SIG-M5 (cell line): Measurements from ENCODE around the gene GABRB1.
A peak's percentile ranks its signal among the peaks of the same experiment; 100 is the strongest.

Source experiments
- DNase-seq: peaks from one replicate; lab custom pipeline; 2025; lab: John Stamatoyannopoulos, UW

The GABRB1 gene

DNA sequence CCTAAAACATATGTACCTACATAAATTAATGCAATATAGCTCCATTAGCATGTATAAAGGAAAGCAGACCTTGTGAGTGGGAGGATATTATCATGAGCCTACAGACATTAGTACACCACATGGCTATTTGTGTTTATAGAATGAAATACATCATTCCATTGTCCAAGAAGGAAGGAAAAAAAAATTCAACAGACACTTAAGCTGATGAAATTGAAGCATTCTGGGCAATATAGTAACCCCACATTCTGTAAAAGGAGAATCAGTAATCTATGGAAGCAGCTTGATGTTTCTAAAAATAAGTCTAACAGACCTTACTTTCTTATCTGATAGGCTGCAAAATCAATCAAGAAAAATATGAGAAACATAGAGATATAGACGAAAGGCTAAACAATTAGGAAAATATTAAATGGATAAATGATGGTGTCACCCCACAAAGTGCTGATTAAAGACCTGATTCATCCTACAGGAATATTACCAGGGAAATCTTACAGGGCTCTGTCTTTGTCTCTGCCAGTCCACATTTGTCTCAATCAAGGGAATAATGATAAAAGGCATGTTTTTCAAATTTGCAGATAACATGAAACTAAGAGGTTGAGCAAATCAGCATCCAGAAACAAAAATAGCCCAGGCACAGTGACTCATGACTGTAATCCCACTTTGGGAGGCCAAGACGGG, 355.3 kb downstream of the GABRB1 start:
- no peak for DNase-seq

DNA sequence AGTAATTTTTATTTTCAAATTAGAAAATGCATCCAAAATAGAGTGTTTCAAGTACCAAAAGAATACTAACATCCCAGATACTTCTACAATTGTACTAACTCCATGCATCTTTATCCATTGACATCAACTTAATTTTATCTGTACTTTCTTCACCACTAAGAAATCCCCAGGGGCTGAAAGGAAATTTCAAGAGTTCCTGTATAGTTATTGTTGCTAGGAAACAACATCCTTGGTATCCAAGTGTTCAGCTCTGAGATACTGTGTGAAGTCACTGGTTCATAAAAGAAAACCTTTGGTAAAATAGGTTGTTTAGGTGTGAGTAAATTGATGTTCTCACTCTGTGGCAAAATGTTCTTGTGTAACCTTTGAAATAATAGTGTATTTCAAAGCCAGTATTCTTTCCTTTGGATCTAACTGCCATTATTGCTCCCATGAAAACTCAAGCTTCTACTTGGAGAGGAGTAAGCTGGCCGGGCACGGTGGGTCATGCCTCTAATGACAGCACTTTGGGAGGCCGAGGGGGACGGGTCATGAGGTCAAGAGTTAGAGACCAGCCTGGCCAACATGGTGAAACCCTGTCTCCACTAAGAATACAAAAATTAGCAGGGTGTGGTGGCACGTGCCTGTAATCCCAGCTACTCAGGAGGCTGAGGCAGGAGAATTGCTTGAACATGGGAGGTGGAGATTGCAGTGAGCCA, 359.2 kb downstream of the GABRB1 start:
- no peak for DNase-seq

DNA sequence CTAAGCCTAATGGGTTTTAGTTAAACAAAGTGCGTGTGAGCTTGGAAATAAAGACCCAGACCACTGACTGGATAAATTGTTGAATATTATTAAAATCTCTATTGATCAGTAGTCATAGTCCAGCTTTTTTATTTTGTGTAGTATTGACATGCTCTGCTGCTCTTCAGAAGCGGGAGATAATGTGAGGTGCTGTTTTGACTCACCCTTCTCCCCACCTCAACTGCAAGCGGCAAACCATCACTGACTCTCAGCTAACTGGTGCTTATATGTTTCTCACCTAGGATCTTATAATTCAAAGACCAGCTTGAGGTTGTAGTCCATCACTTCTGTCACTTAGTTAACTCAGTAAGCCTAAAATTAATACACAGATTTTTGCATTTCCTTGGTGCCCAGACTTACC, 359.9 kb downstream of the GABRB1 start:
- DNase-seq: no peak

- no peak for DNase-seq
Observed at GRCh38 chr4:47406408-47406807, 375.0 kb downstream of the GABRB1 start.

- no peak for DNase-seq
Observed at GRCh38 chr4:47410271-47410670, 378.9 kb downstream of the GABRB1 start.

DNA sequence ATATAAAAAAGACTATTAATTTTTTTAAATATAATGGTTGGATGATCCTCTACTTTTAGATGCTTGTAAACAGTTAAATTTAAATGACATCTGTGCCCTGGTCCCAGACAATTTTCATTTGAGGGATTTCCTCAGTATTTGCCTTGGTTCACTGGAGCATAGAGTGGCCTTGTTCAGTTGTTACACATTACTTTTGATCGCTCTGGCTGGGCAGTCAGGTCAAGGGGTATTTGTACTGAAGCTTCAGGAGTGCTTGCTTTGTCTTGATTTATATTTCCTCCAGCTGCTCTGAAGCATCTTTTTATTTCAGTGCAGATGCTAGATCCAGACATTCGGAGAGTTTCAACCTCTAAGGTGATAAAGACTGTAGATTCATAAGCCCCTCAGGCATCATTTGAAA, 382.2 kb downstream of the GABRB1 start:
- DNase-seq: no peak

DNA sequence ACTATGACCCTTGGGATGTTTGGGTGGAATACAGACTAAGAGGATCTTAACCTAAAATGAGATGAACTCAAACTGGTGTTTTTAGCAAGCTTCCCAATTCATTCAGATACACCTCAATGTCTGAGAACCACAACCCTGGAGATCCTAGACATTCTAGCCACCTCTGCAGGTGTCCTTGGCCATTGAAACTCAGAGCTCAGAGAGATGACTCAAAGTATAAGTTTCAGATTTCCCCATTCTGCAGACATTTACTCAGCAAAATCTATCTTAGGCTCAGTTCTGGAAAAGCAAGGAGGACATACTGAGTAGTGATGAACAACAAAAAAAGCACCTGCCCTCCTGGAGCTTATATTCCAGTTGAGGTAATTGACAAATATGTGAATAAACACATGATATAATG, 384.4 kb downstream of the GABRB1 start:
- DNase-seq: no peak

- DNase-seq: no peak
Observed at GRCh38 chr4:47418147-47418546, 386.8 kb downstream of the GABRB1 start.

GRCh38 chr4:47419296-47419695, 387.9 kb downstream of the GABRB1 start:
- no peak for DNase-seq

DNA sequence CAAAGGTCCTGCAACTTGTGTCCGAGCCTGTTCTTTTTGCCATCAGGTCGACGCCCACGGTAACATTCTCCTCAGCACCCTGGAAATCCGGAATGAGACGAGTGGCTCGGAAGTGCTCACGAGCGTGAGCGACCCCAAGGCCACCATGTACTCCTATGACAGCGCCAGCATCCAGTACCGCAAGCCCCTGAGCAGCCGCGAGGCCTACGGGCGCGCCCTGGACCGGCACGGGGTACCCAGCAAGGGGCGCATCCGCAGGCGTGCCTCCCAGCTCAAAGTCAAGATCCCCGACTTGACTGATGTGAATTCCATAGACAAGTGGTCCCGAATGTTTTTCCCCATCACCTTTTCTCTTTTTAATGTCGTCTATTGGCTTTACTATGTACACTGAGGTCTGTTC, 394.3 kb downstream of the GABRB1 start:
- DNase-seq: no peak

GRCh38 chr4:47427935-47428334, 396.6 kb downstream of the GABRB1 start:
- DNase-seq: no peak

DNA sequence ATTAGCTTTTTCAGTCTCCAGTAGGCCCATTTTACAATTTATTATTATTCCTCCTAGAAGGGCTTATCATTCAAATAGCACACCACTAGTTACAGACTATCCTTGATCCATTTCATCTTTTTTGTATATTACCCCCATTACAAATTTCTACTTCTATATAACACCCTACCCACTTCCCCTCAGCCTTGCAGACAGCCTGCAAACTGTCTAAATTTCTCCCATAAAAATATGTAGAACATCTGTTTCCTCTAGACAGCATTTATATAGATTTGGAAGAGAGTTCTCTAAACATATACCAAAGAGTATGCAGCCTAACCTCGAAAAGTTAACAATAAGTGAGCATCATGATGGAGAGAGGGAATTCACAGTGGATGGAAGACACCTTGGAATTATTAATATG, 401.4 kb downstream of the GABRB1 start:
- no peak for DNase-seq

- no peak for DNase-seq
Observed at GRCh38 chr4:47434931-47435330, 403.6 kb downstream of the GABRB1 start.

DNA sequence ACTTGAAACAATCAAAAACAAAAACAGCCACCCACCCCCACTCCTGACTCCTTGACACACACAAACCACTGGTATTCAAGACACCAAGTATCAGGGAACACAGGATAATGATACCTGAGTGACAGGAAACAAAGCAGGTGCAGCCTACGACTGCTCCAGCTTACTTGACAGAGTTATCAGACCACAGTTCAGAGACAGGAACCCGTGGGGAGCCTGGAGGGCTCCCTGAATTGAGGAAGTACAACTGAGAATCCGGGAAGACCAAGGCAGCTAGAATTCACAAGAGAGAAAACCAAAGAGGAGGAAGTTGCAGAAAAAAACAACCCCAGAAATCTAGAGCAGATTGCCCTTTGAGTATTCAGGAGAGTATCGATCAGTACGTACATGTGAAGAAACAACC, 411.6 kb downstream of the GABRB1 start:
- DNase-seq: peak; percentile 15

GRCh38 chr4:47444031-47444430, 412.7 kb downstream of the GABRB1 start:
- no peak for DNase-seq

DNA sequence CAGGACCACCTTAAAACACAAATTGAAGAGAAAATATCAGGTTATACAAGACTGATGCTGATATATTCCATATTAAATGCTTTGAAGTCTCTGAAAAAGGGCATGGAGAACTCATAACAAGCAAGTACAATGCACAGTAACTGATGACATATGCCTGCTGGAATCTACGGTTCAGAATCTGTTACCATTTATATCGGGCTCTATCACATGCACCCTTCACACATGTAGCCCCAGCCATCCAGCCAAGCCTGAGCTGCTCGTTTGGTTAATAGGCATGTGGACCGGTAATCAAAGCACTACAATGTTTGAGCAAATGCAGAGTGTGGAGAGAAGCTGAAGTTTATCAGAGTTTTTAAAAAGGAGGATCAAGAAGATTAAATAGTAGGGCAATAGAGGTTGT, 420.3 kb downstream of the GABRB1 start:
- no peak for DNase-seq

- DNase-seq: no peak
Observed at GRCh38 chr4:47462799-47463234, 431.4 kb downstream of the GABRB1 start.

- DNase-seq: peak; percentile 63
Observed at GRCh38 chr4:47463235-47463956, 432.0 kb downstream of the GABRB1 start, which contains the start of gene COMMD8. COMMD8 (minus strand) TSS chr4:47463702; CDS start chr4:47463651, 51 bp downstream.

GRCh38 chr4:47465004-47465403, 433.6 kb downstream of the GABRB1 start:
- no peak for DNase-seq

- no peak for DNase-seq
Observed at GRCh38 chr4:47466056-47466785, 434.9 kb downstream of the GABRB1 start.

GRCh38 chr4:47468706-47469365, 437.5 kb downstream of the GABRB1 start:
- DNase-seq: no peak

DNA sequence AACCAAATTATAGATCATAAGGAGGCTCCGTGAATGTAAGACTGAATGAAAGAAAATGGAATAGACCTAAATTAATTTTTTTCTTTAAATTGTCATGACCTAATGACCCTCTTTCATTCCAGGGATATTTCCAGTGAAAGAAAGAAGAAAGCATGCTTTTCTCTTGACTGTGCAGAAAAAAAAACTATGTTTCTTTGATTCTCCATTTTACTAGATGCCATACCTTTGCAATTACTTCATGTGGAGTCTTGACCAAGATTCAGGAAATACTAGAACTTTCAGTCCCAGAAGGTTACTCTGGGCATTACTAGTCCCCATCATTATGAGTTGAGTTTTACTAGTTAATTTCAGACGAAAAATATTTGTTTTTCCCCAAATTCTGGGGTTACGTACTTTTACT, 438.6 kb downstream of the GABRB1 start:
- no peak for DNase-seq
